ENCODE measurements around the gene PLEKHA1.

- TF ChIP-seq CTCF (IDR thresholded peaks at IDR 0.05) = no peak
- TF ChIP-seq ZFX (IDR thresholded peaks at IDR 0.05; ENCODE audit: borderline replicate concordance) = no peak
Observed at GRCh38 chr10:122346326-122346950, 28.1 kb upstream of the PLEKHA1 start.
